ENCODE data around the gene RBBP5. TPM values are rescaled to one million over a fixed set of nuclear protein-coding genes. Genes with fewer than 3 reads are reported as not detected.

The RBBP5 gene
- total and polyA plus RNA-seq, 2 of the 4 experiments (the other 2 are of a cell fraction): 7.3 to 37.5 TPM

DNA sequence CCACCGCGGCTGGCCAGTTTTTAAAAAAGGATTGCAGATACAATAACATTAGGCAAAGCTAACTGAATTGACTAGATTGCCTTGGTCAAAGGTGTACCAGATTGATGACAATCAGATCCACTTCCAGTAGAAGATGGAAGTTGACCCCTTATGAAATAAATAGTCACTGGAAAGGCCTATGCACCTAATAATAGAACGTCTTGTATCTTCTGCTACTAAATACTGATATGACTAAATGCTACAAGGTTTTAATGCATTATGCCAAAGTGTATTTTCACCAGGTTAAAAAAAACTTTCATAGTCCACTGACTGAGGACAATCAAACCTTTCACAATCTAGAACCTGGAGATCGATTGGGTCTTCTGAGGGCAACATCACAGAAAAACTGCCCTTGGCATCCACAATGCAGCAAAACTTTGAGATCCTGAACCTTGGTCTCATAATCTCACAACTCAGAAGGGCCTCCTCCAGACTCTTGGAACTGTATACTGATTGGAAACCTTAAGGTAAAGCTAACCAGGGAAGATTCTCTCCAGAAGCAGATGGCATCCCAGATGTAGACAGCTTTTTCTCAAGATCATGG lies 7.8 kb upstream of the RBBP5 start:
- no peak overlapping the region for H3K9ac ChIP-seq (ENCODE audit: low read depth, low read length)
- H2BK20ac ChIP-seq (ENCODE audit: low read depth, low read length): no peak overlapping the region
- 0 out of 2 replicates have a peak, but pooled peaks cover 5% of the 10 kb centered on the region for H3K9me1 ChIP-seq (ENCODE audit: insufficient read depth, low read length)
- no peak overlapping the region for H4K8ac ChIP-seq (ENCODE audit: low read depth in 2 of 2, low read length in 2 of 2)
- no peak overlapping the region for H2AK5ac ChIP-seq (ENCODE audit: low read depth, low read length)
- BruUV-seq (replicated peaks): no TSS peak
- no peak for DNase-seq
- CTCF ChIA-PET: no interaction called here
- no peak overlapping the region for H3K4me2 ChIP-seq (ENCODE audit: low read depth, low read length)
- H3K56ac ChIP-seq (ENCODE audit: extremely low read depth, insufficient read depth, low read length): no peak overlapping the region
- H3K14ac ChIP-seq (replicated peaks; ENCODE audit: low read depth, low read length): no peak overlapping the region
- H3K27me3 ChIP-seq (ENCODE audit: control insufficient read depth, insufficient read depth, low read length): no peaks in the 10 kb centered on the region
- 50% methylated on average over 1 of the region's 4 CpGs; no CpG with 5 or more reads in 1 of the 2 experiments for WGBS, 2 experiments (ENCODE audit: extremely low coverage in 2 of 2, insufficient read length in 1 of 2)
- dilution Hi-C loops (cut with HindIII; ENCODE audit: low sequenced_read_pairs, unreplicated experiment) (no loop called here), intact Hi-C loops (cut with micrococcal nuclease) (no loop called here), in situ Hi-C loops (cut with MboI; ENCODE audit: low sequenced_read_pairs) (no loop called here)
- no peak overlapping the region for H2BK120ac ChIP-seq (ENCODE audit: low read depth, low read length)
- no peak overlapping the region for H3K23ac ChIP-seq (ENCODE audit: low read depth, low read length)
- POLR2A ChIA-PET (ENCODE audit: unreplicated experiment): no interaction called here
- H3K4me1 ChIP-seq (ENCODE audit: control insufficient read depth, insufficient read depth, low read length): no peaks in the 10 kb centered on the region
- H3K4me3 ChIP-seq (ENCODE audit: insufficient read depth, low read depth, low read length): no peak overlapping the region
- no peak for ATAC-seq (ENCODE audit: low read depth)
- H2AK9ac ChIP-seq (replicated peaks; ENCODE audit: low read depth, low read length, poor library complexity): no peak overlapping the region
- H3K4ac ChIP-seq (ENCODE audit: low read depth, low read length): no peak overlapping the region
- no peaks in the 10 kb centered on the region for H3K36me3 ChIP-seq (ENCODE audit: control insufficient read depth, insufficient read depth, low read length)
- H3K79me1 ChIP-seq (ENCODE audit: low read depth in 1 of 2, low read length in 2 of 2): no peaks in the 10 kb centered on the region
- no peak overlapping the region for H3K18ac ChIP-seq (ENCODE audit: low read depth, low read length)
- no peak overlapping the region for H4K91ac ChIP-seq (ENCODE audit: insufficient read depth, low read depth, low read length)
- H2AFZ ChIP-seq (replicated peaks; ENCODE audit: low read length, poor library complexity): no peak overlapping the region
- TF ChIP-seq CEBPB (IDR thresholded peaks at IDR 0.05; ENCODE audit: low read depth, low read length) (no peak), MAFK (IDR thresholded peaks at IDR 0.05; ENCODE audit: low read depth, low read length) (no peak), MAZ (IDR thresholded peaks at IDR 0.05; ENCODE audit: borderline replicate concordance, low read depth, low read length) (no peak), MXI1 (IDR thresholded peaks at IDR 0.05; ENCODE audit: borderline replicate concordance, low read depth, low read length) (no peak), POLR2A (IDR thresholded peaks at IDR 0.05; ENCODE audit: low read depth, low read length) (no peak), NFE2L2 (IDR thresholded peaks at IDR 0.05; ENCODE audit: low read depth, low read length) (no peak), BHLHE40 (IDR thresholded peaks at IDR 0.05; ENCODE audit: low read depth, low read length) (no peak), RFX5 (IDR thresholded peaks at IDR 0.05; ENCODE audit: low read depth, low read length) (no peak), RAD21 (IDR thresholded peaks at IDR 0.05; ENCODE audit: low read length) (no peak), CHD1 (IDR thresholded peaks at IDR 0.05; ENCODE audit: low read depth, low read length) (no peak), SMC3 (IDR thresholded peaks at IDR 0.05; ENCODE audit: low read depth, low read length) (no peak), RCOR1 (IDR thresholded peaks at IDR 0.05; ENCODE audit: insufficient replicate concordance, low read length) (no peak)
- TF ChIP-seq, protein P1, sequence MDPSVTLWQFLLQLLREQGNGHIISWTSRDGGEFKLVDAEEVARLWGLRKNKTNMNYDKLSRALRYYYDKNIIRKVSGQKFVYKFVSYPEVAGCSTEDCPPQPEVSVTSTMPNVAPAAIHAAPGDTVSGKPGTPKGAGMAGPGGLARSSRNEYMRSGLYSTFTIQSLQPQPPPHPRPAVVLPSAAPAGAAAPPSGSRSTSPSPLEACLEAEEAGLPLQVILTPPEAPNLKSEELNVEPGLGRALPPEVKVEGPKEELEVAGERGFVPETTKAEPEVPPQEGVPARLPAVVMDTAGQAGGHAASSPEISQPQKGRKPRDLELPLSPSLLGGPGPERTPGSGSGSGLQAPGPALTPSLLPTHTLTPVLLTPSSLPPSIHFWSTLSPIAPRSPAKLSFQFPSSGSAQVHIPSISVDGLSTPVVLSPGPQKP (IDR thresholded peaks at IDR 0.05; ENCODE audit: borderline replicate concordance, low read depth, low read length): no peak
- TF ChIP-seq, protein P2, sequence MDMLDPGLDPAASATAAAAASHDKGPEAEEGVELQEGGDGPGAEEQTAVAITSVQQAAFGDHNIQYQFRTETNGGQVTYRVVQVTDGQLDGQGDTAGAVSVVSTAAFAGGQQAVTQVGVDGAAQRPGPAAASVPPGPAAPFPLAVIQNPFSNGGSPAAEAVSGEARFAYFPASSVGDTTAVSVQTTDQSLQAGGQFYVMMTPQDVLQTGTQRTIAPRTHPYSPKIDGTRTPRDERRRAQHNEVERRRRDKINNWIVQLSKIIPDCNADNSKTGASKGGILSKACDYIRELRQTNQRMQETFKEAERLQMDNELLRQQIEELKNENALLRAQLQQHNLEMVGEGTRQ (IDR thresholded peaks at IDR 0.05; ENCODE audit: low read depth, low read length): no peak
- TF ChIP-seq, protein P3, sequence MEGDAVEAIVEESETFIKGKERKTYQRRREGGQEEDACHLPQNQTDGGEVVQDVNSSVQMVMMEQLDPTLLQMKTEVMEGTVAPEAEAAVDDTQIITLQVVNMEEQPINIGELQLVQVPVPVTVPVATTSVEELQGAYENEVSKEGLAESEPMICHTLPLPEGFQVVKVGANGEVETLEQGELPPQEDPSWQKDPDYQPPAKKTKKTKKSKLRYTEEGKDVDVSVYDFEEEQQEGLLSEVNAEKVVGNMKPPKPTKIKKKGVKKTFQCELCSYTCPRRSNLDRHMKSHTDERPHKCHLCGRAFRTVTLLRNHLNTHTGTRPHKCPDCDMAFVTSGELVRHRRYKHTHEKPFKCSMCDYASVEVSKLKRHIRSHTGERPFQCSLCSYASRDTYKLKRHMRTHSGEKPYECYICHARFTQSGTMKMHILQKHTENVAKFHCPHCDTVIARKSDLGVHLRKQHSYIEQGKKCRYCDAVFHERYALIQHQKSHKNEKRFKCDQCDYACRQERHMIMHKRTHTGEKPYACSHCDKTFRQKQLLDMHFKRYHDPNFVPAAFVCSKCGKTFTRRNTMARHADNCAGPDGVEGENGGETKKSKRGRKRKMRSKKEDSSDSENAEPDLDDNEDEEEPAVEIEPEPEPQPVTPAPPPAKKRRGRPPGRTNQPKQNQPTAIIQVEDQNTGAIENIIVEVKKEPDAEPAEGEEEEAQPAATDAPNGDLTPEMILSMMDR (conservative IDR thresholded peaks at IDR 0.05; ENCODE audit: low read depth, low read length): no peak
- H4K5ac ChIP-seq (ENCODE audit: low read depth, low read length): no peak overlapping the region
- H2BK15ac ChIP-seq (ENCODE audit: low read depth, low read length): no peak overlapping the region
- H4K20me1 ChIP-seq (ENCODE audit: insufficient read depth, low read length): no peaks in the 10 kb centered on the region
- H3K9me3 ChIP-seq (ENCODE audit: control insufficient read depth, insufficient read depth, low read length): no peaks in the 10 kb centered on the region
- H2BK5ac ChIP-seq (ENCODE audit: low read depth, low read length, poor library complexity, severe bottlenecking): no peak overlapping the region
- H3K27ac ChIP-seq (ENCODE audit: insufficient read depth, low read length): no peak overlapping the region

Data from IMR-90 (cell line).